GM23248 (cell line): Measurements from ENCODE around the gene GNAI1. TPM values are rescaled to one million over a fixed set of nuclear protein-coding genes. Genes with fewer than 3 reads are reported as not detected.

Source experiments
- DNase-seq: peaks from one replicate; pipeline ENCODE4 v3.0.0-alpha.2; 2015
- H2AFZ ChIP-seq: fragments of 200-600 bp; sonication (generic); 2 replicates; pipeline ENCODE4 v1.6.1; 2016; ENCODE audit warnings: antibody characterized with exemption
- H3F3A ChIP-seq: fragments of 200-600 bp; sonication (generic); 2 replicates; pipeline ENCODE4 v1.6.1; 2016; ENCODE audit warnings: mild to moderate bottlenecking, antibody characterized with exemption, mixed run types; ENCODE audit not compliant: insufficient read depth
- H3K27ac ChIP-seq: fragments of 200-600 bp; sonication (generic); 2 replicates; pipeline ENCODE4 v1.5.1; 2016; ENCODE audit warnings: mild to moderate bottlenecking
- H3K27me3 ChIP-seq: fragments of 200-600 bp; sonication (generic); replicated peaks from 2 replicates; pipeline ENCODE4 v1.6.1; 2016; ENCODE audit warnings: mild to moderate bottlenecking; ENCODE audit not compliant: insufficient read depth
- H3K36me3 ChIP-seq: fragments of 200-600 bp; sonication (generic); 2 replicates; pipeline ENCODE4 v1.6.1; 2016; ENCODE audit warnings: low read depth, mild to moderate bottlenecking
- H3K4me1 ChIP-seq: fragments of 200-600 bp; sonication (generic); 2 replicates; pipeline ENCODE4 v1.6.1; 2016; ENCODE audit warnings: mild to moderate bottlenecking; ENCODE audit not compliant: insufficient read depth
- H3K4me2 ChIP-seq: fragments of 200-600 bp; sonication (generic); one replicate; pipeline ENCODE4 v1.6.1; 2016; ENCODE audit warnings: mild to moderate bottlenecking; ENCODE audit not compliant: unreplicated experiment
- H3K4me3 ChIP-seq: fragments of 200-600 bp; sonication (generic); 2 replicates; pipeline ENCODE4 v1.5.1; 2016; ENCODE audit warnings: mild to moderate bottlenecking
- H3K79me2 ChIP-seq: fragments of 200-600 bp; sonication (generic); 2 replicates; pipeline ENCODE4 v1.6.1; 2016; ENCODE audit warnings: mild to moderate bottlenecking; ENCODE audit not compliant: insufficient read depth
- H3K9ac ChIP-seq: fragments of 200-600 bp; sonication (generic); 2 replicates; pipeline ENCODE4 v1.6.1; 2016; ENCODE audit warnings: mild to moderate bottlenecking
- H3K9me2 ChIP-seq: fragments of 200-600 bp; sonication (generic); 2 replicates; pipeline ENCODE4 v1.6.1; 2016; ENCODE audit warnings: mixed run types, mild to moderate bottlenecking, moderate library complexity; ENCODE audit not compliant: insufficient read depth
- H3K9me3 ChIP-seq: fragments of 200-600 bp; sonication (generic); one replicate; pipeline ENCODE4 v1.6.1; 2017; ENCODE audit warnings: low read depth
- H4K20me1 ChIP-seq: fragments of 200-600 bp; sonication (generic); 2 replicates; pipeline ENCODE4 v1.6.0; 2016; ENCODE audit not compliant: insufficient read depth
- EZH2 ChIP-seq: fragments of 200-600 bp; sonication (generic); IDR thresholded peaks from 2 replicates; pipeline ENCODE4 v1.6.1; 2018; ENCODE audit warnings: antibody characterized with exemption, mild to moderate bottlenecking; ENCODE audit not compliant: insufficient read depth, poor library complexity, severe bottlenecking
- EZH2phosphoT487 ChIP-seq: fragments of 200-600 bp; sonication (generic); IDR thresholded peaks from 2 replicates; pipeline ENCODE4 v1.6.1; 2018; ENCODE audit warnings: antibody characterized with exemption, moderate library complexity, mild to moderate bottlenecking, low read depth; ENCODE audit not compliant: insufficient read depth
- WGBS, 2 experiments: methylation state at CpG; one replicate each; pipeline ENCODE4 v1.1.6; 2015 to 2017; ENCODE audit warnings: low lambda C conversion rate in 2 of 2, low coverage in 1 of 2; ENCODE audit errors: missing lambda C conversion rate in 2 of 2; 5-methylcytosine and 5-hydroxymethylcytosine counted together
- in situ Hi-C: fragments of 300-500 bp; cut with MboI; formaldehyde crosslinking; loops from 2 replicates; pipeline ENCODE4 v1.15.0; 2020
- polyA plus RNA-seq: library from polyadenylated mRNA; unstranded; fragments of >200 nt; fragmentation: Nextera tagmentation; extraction: Ambion mirVana; gene quantifications from 2 replicates; pipeline ENCODE4 v1.2.1, GENCODE V29; 2016
- total RNA-seq: library from RNA; depleted of rRNA; stranded (reverse); fragments of >200 nt; shearing (Covaris generic); gene quantifications from 2 replicates; pipeline ENCODE4 v1.2.3, GENCODE V29; 2014

The GNAI1 gene
- total and polyA plus RNA-seq, 2 experiments from 2014 or later, result 35.3 to 47.0 TPM

GRCh38 chr7:80183351-80183750, 48.7 kb downstream of the GNAI1 start:
- Histone ChIP-seq H3K4me3 (no peak overlapping the region), H3K79me2 (peaks cover 93% of the 10 kb centered on the region), H3K27me3 (no peaks in the 10 kb centered on the region), H3F3A (no peaks in the 10 kb centered on the region), H3K9me3 (no peaks in the 10 kb centered on the region), H4K20me1 (no peaks in the 10 kb centered on the region), H3K4me2 (no peak overlapping the region), H3K4me1 (no peaks in the 10 kb centered on the region), H3K9ac (no peak overlapping the region), H2AFZ (no peak overlapping the region), H3K27ac (no peak overlapping the region), H3K36me3 (no peaks in the 10 kb centered on the region), H3K9me2 (no peaks in the 10 kb centered on the region)
- no peak for DNase-seq
- no peak for TF ChIP-seq EZH2
- no peak for TF ChIP-seq EZH2phosphoT487
- in situ Hi-C loops, result no loop called here

GRCh38 chr7:80183900-80184685, 49.5 kb downstream of the GNAI1 start:
- no peak for DNase-seq
- in situ Hi-C loops, result no loop called here
- Histone ChIP-seq H3F3A (no peaks in the 10 kb centered on the region), H3K4me1 (no peaks in the 10 kb centered on the region), H3K9me3 (no peaks in the 10 kb centered on the region), H2AFZ (no peak overlapping the region), H3K9ac (no peak overlapping the region), H3K36me3 (no peaks in the 10 kb centered on the region), H3K4me3 (no peak overlapping the region), H3K79me2 (peaks cover 93% of the 10 kb centered on the region), H3K27me3 (no peaks in the 10 kb centered on the region), H4K20me1 (no peaks in the 10 kb centered on the region), H3K27ac (no peak overlapping the region), H3K4me2 (no peak overlapping the region), H3K9me2 (no peaks in the 10 kb centered on the region)
- 93 to 95% methylated on average over 15 of the region's 15 CpGs for WGBS, 2 experiments
- no peak for TF ChIP-seq EZH2phosphoT487

- no peaks in the 10 kb centered on the region for H3K27me3 ChIP-seq
- TF ChIP-seq EZH2phosphoT487 (no peak), EZH2 (no peak)
- H3K79me2 ChIP-seq, result peaks cover 89% of the 10 kb centered on the region
- no peak overlapping the region for H3K4me3 ChIP-seq
- no peak overlapping the region for H3K4me2 ChIP-seq
- H3K9me3 ChIP-seq, result no peaks in the 10 kb centered on the region
- no peaks in the 10 kb centered on the region for H3F3A ChIP-seq
- 72 to 75% methylated on average over 4 of the region's 4 CpGs for WGBS, 2 experiments
- H3K27ac ChIP-seq, result no peak overlapping the region
- H2AFZ ChIP-seq, result no peak overlapping the region
- H4K20me1 ChIP-seq, result no peaks in the 10 kb centered on the region
- no peaks in the 10 kb centered on the region for H3K36me3 ChIP-seq
- no peaks in the 10 kb centered on the region for H3K4me1 ChIP-seq
- in situ Hi-C loops, result no loop called here
- no peaks in the 10 kb centered on the region for H3K9me2 ChIP-seq
- H3K9ac ChIP-seq, result no peak overlapping the region
- DNase-seq, result no peak
These were observed 50.1 kb downstream of the GNAI1 start for GRCh38 chr7:80184693-80185092.

- Histone ChIP-seq H3K36me3 (no peaks in the 10 kb centered on the region), H3F3A (no peaks in the 10 kb centered on the region), H3K27me3 (no peaks in the 10 kb centered on the region), H3K79me2 (peaks cover 83% of the 10 kb centered on the region), H3K9me3 (no peaks in the 10 kb centered on the region), H4K20me1 (no peaks in the 10 kb centered on the region), H3K4me1 (no peaks in the 10 kb centered on the region), H3K9ac (no peak overlapping the region), H3K4me3 (no peak overlapping the region), H3K9me2 (no peaks in the 10 kb centered on the region), H2AFZ (no peak overlapping the region), H3K27ac (no peak overlapping the region), H3K4me2 (no peak overlapping the region)
- 65 to 69% methylated on average over 7 of the region's 7 CpGs for WGBS, 2 experiments
- TF ChIP-seq EZH2phosphoT487 (no peak), EZH2 (no peak)
- in situ Hi-C loops, result no loop called here
- no peak for DNase-seq
These were observed 50.9 kb downstream of the GNAI1 start for GRCh38 chr7:80185571-80185970.

GRCh38 chr7:80186721-80187120, 52.1 kb downstream of the GNAI1 start:
- TF ChIP-seq EZH2 (no peak), EZH2phosphoT487 (no peak)
- no peak for DNase-seq

More at GRCh38 chr7:80186721-80187120, 52.1 kb downstream of the GNAI1 start:
- no peak overlapping the region for H3K27ac ChIP-seq
- H3F3A ChIP-seq, result no peaks in the 10 kb centered on the region
- no peaks in the 10 kb centered on the region for H3K36me3 ChIP-seq
- H3K79me2 ChIP-seq, result peaks cover 73% of the 10 kb centered on the region
- H3K4me3 ChIP-seq, result no peak overlapping the region
- H3K9me3 ChIP-seq, result no peaks in the 10 kb centered on the region
- H3K4me2 ChIP-seq, result no peak overlapping the region
- in situ Hi-C loops, result no loop called here
- H4K20me1 ChIP-seq, result no peaks in the 10 kb centered on the region
- no peaks in the 10 kb centered on the region for H3K9me2 ChIP-seq
- H2AFZ ChIP-seq, result no peak overlapping the region
- H3K27me3 ChIP-seq, result no peaks in the 10 kb centered on the region
- H3K9ac ChIP-seq, result no peak overlapping the region
- H3K4me1 ChIP-seq, result no peaks in the 10 kb centered on the region
